Sigmoid colon (tissue), 7 donors: Measurements from ENCODE around the gene IFNL1. TPM values are rescaled to one million over a fixed set of nuclear protein-coding genes. Genes with fewer than 3 reads are reported as not detected.

Source experiments
- DNase-seq: peaks from one replicate; pipeline ENCODE4 v3.0.0-alpha.2; 2019
- H3K27ac ChIP-seq, 4 donors: fragments of 200-600 bp; sonication (generic); one replicate each; pipeline ENCODE4 v1.5.1; 2016 to 2019; ENCODE audit warnings: mild to moderate bottlenecking in 1 of 4
- H3K27me3 ChIP-seq, 3 donors: fragments of 200-600 bp; sonication (generic); one replicate each; pipeline ENCODE4 v1.5.1; 2019; ENCODE audit warnings: mild to moderate bottlenecking in 1 of 3
- H3K36me3 ChIP-seq, 4 donors: fragments of 200-600 bp; sonication (generic); one replicate each; pipeline ENCODE4 v1.5.1; 2016 to 2019
- H3K4me1 ChIP-seq, 4 donors: fragments of 200-600 bp; sonication (generic); one replicate each; pipeline ENCODE4 v1.5.1; 2017 to 2019
- H3K4me3 ChIP-seq, 4 donors: fragments of 200-600 bp; sonication (generic); one replicate each; pipeline ENCODE4 v1.5.1; 2017 to 2019; ENCODE audit warnings: mild to moderate bottlenecking in 2 of 4, moderate library complexity in 1 of 4
- H3K9me3 ChIP-seq, 4 donors: fragments of 200-600 bp in 3 of 4; sonication (generic) in 3 of 4; one replicate each; pipeline versions ENCODE4 v1.5.1 to v1.6.1; 2013 to 2019
- EP300 ChIP-seq, 4 donors: sonication (generic); formaldehyde crosslinking; IDR thresholded peaks; one replicate each; pipeline ENCODE4 v1.6.1; 2017; ENCODE audit warnings: antibody characterized with exemption in 4 of 4
- POLR2A ChIP-seq, 2 donors: fragments of 450-650 bp; IDR thresholded peaks; one replicate each; pipeline ENCODE4 v1.6.1; 2016; ENCODE audit warnings: antibody characterized with exemption in 2 of 2, mild to moderate bottlenecking in 2 of 2, moderate library complexity in 2 of 2
- POLR2AphosphoS5 ChIP-seq, 4 donors: sonication (generic); formaldehyde crosslinking; IDR thresholded peaks; one replicate each; pipeline ENCODE4 v1.6.1; 2017; ENCODE audit warnings: antibody characterized with exemption in 4 of 4
- WGBS, 2 donors: extraction: QIAGEN DNeasy Blood & Tissue Kit; methylation state at CpG; one replicate each; pipeline ENCODE4 v1.1.7; 2013; 5-methylcytosine and 5-hydroxymethylcytosine counted together
- intact Hi-C: fragments of 100-400 bp; cut with DNase I; formaldehyde crosslinking; loops from one replicate; pipeline ENCODE4 v1.15.1; 2023
- polyA plus RNA-seq, 3 donors: library from polyadenylated mRNA; stranded (reverse); fragments of 200-250 nt; gene quantifications; one replicate each; pipeline ENCODE4 v1.2.3, GENCODE V29; 2013
- total RNA-seq, 4 donors: library from RNA; depleted of rRNA; stranded (reverse); fragments of >200 nt; gene quantifications; one replicate each; pipeline ENCODE4 v1.1.0, GENCODE V29; 2016
- TF ChIP-seq, protein P1 (sequence below), 4 experiments: fragments of 450-650 bp in 3 of 4; fragments of 200-600 bp in 1 of 4; IDR thresholded peaks; one replicate each; pipeline ENCODE4 v1.5.1; 2016 to 2019; ENCODE audit warnings: antibody characterized with exemption in 4 of 4, mild to moderate bottlenecking in 3 of 4, moderate library complexity in 2 of 4
- donor health status: healthy with polysubstance abuse.
- donor health status: Bipolar disorder and iron deficiency.
- donor health status: healthy.

IFNL1 gene
- total and polyA plus RNA-seq, 7 donors = 0.09 TPM; not detected in 6

DNA sequence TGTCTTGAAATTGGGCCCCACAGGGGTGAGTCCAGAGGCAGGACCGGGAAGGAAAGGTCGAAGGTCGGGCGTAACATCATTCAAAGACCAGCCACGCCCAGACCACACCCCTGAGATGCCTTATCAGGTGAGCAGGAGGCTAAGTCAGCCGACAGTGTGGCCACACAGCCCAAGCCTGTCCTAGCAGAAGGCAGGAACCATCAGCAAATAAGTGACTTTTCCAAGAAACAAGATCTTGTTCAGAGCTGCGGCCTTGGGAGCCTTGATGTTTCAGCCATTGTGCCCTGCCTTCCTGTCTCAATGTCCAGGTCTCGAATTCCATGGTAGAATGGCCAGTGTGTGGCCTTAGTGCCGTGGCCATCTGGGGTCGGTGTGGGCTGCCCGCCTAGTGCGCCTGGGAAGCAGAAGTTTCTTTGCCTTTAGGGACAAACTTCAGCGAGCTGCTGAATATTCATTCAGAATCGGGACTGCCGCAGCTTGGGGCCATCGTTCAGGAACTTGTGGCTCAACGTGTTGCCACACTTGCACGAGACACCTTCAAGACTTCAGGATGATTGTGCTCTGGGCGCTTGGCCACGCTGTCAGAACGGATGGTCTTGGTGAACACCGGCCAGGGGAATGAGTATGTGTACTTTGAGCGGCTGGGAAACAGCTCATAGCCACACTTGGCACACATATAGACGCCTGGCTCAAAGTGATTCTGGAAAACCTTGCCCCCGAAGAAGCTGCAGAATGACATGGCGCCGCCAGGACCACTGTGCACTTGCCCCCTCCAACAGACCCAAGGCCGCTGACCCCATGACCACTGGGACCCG lies 41.5 kb upstream of the IFNL1 start:
- Histone ChIP-seq H3K4me1 (no peaks in the 10 kb centered on the region), H3K36me3 (no peaks in the 10 kb centered on the region), H3K9me3 (no peaks in the 10 kb centered on the region), H3K27ac (no peak overlapping the region), H3K27me3 (peaks cover 0 to 24% (median 12%) of the 10 kb centered on the region in 3 donors), H3K4me3 (no peak overlapping the region)
- intact Hi-C loops = no loop called here
- no peak for DNase-seq
- 76 to 88% methylated on average over 29 of the region's 29 CpGs for WGBS, 2 donors
- TF ChIP-seq, protein P1, sequence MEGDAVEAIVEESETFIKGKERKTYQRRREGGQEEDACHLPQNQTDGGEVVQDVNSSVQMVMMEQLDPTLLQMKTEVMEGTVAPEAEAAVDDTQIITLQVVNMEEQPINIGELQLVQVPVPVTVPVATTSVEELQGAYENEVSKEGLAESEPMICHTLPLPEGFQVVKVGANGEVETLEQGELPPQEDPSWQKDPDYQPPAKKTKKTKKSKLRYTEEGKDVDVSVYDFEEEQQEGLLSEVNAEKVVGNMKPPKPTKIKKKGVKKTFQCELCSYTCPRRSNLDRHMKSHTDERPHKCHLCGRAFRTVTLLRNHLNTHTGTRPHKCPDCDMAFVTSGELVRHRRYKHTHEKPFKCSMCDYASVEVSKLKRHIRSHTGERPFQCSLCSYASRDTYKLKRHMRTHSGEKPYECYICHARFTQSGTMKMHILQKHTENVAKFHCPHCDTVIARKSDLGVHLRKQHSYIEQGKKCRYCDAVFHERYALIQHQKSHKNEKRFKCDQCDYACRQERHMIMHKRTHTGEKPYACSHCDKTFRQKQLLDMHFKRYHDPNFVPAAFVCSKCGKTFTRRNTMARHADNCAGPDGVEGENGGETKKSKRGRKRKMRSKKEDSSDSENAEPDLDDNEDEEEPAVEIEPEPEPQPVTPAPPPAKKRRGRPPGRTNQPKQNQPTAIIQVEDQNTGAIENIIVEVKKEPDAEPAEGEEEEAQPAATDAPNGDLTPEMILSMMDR (IDR thresholded peaks at IDR 0.05) = no peak
- TF ChIP-seq POLR2AphosphoS5 (IDR thresholded peaks at IDR 0.05) = no peak

DNA sequence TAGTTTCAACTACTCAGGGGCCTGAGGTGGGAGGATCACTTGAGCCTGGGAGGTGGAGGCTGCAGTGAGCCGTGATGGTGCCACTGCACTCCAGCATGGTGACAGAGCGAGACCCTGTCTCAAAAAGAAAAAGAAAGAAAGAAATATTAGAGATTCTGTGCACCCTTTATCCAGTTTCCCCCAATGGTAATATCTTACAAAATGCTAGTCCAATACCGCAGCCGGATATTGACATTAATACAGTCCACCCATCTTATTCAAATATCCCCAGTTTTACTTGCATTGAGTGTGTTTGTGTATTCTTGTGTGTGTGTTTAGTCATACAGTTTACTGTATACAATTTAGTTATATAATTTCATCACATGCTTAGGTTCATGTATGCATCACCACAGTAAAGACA lies 39.0 kb upstream of the IFNL1 start:
- intact Hi-C loops = no loop called here
- 92 to 93% methylated on average over 4 of the region's 4 CpGs for WGBS, 2 donors
- DNase-seq = no peak
- Histone ChIP-seq H3K4me3 (no peak overlapping the region), H3K27me3 (peaks cover 0 to 35% (median 14%) of the 10 kb centered on the region in 3 donors), H3K9me3 (no peaks in the 10 kb centered on the region), H3K4me1 (no peaks in the 10 kb centered on the region), H3K27ac (no peak overlapping the region), H3K36me3 (no peaks in the 10 kb centered on the region)
- TF ChIP-seq, protein P1 (IDR thresholded peaks at IDR 0.05) = no peak
- no peak for TF ChIP-seq POLR2AphosphoS5 (IDR thresholded peaks at IDR 0.05)
- TF ChIP-seq EP300 (IDR thresholded peaks at IDR 0.05) = no peak
- TF ChIP-seq POLR2A (IDR thresholded peaks at IDR 0.05) = no peak

DNA sequence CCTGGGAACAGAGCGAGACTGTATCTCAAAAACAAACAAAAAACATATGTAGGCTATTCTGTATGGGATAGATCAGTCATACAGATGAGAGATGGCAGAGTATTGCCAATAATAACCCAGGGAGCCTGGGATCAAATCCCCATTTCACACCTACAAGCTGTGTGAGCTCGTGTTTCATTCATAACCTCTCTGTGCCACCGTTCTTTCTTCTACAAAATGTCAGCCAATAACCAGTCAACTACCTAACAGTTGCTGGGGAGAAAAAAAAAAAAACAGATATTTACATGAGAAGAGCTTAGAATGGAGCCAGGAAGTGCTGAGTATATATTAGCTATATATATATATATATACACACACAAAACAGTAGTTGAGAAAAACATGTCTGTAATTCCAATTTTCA lies 34.5 kb upstream of the IFNL1 start:
- Histone ChIP-seq H3K27ac (no peak overlapping the region), H3K4me1 (peaks cover 0 to 17% (median 11%) of the 10 kb centered on the region in 4 donors), H3K9me3 (no peaks in the 10 kb centered on the region), H3K27me3 (peaks cover 22 to 63% (median 49%) of the 10 kb centered on the region in 3 donors), H3K36me3 (no peaks in the 10 kb centered on the region), H3K4me3 (no peak overlapping the region)
- 81 to 82% methylated on average over 3 of the region's 3 CpGs for WGBS, 2 donors
- intact Hi-C loops = no loop called here
- DNase-seq = no peak
- TF ChIP-seq POLR2A (IDR thresholded peaks at IDR 0.05) (no peak), POLR2AphosphoS5 (IDR thresholded peaks at IDR 0.05) (no peak), EP300 (IDR thresholded peaks at IDR 0.05) (no peak)
- TF ChIP-seq, protein P1 (IDR thresholded peaks at IDR 0.05) = no peak

DNA sequence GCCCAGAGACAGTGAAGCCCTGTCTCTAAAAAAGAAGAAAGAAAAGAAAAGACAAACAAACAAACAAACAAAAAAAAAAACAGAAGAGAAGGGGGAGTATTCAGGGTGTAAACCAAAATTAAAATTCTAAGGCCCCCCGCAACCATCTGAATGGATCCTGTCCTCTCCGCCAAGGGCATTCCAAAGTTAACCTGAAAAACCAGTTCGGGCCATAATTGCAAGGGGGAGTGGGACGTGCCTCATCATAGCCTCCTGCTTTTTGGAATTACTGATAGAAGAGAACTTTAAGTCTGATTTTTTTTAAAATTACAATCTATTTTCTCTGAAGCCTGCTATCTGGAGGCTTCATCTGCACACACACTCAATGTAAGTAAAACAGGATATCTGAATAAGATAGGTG lies 33.7 kb upstream of the IFNL1 start:
- 61 to 79% methylated on average over 4 of the region's 4 CpGs for WGBS, 2 donors
- no peak overlapping the region for H3K27ac ChIP-seq
- intact Hi-C loops = no loop called here
- TF ChIP-seq POLR2AphosphoS5 (IDR thresholded peaks at IDR 0.05) (no peak), EP300 (IDR thresholded peaks at IDR 0.05) (no peak), POLR2A (IDR thresholded peaks at IDR 0.05) (no peak)
- TF ChIP-seq, protein P1 (IDR thresholded peaks at IDR 0.05) = no peak
- DNase-seq = no peak
- H3K27me3 ChIP-seq = peaks cover 22 to 71% (median 49%) of the 10 kb centered on the region in 3 donors
- no peaks in the 10 kb centered on the region for H3K9me3 ChIP-seq
- H3K4me1 ChIP-seq = peaks cover 0 to 17% (median 11%) of the 10 kb centered on the region in 4 donors
- no peak overlapping the region for H3K4me3 ChIP-seq
- H3K36me3 ChIP-seq = no peaks in the 10 kb centered on the region
